Nephron (organoid): ENCODE measurements around the gene COQ10A.

Source experiments
- H3K27ac Mint-ChIP-seq, 3 experiments: 2 replicates each; pipeline ENCODE4 v1.8.0; 2020; ENCODE audit warnings: mixed read lengths in 3 of 3, mild to moderate bottlenecking in 2 of 3, moderate library complexity in 1 of 3
- H3K27me3 Mint-ChIP-seq: 2 replicates; pipeline ENCODE4 v1.8.0; 2021; ENCODE audit warnings: low read depth, mild to moderate bottlenecking, moderate library complexity, mixed read lengths
- H3K36me3 Mint-ChIP-seq: 2 replicates; pipeline ENCODE4 v1.8.0; 2020; ENCODE audit warnings: low read depth, mixed read lengths
- H3K4me1 Mint-ChIP-seq: 2 replicates; pipeline ENCODE4 v1.8.0; 2020; ENCODE audit warnings: mixed read lengths
- H3K4me3 Mint-ChIP-seq, 3 experiments: 2 replicates each; pipeline ENCODE4 v1.8.0; 2020; ENCODE audit warnings: mild to moderate bottlenecking in 3 of 3, mixed read lengths in 3 of 3, moderate library complexity in 2 of 3
- H3K9me3 Mint-ChIP-seq: 2 replicates; pipeline ENCODE4 v1.8.0; 2020; ENCODE audit warnings: mixed read lengths
- TF ChIP-seq, protein P1 (sequence below), 3 experiments: fragments of 200-600 bp; sonication (generic); IDR thresholded peaks; one replicate each; pipeline ENCODE4 v1.5.0; 2021; ENCODE audit warnings: antibody characterized with exemption in 3 of 3; ENCODE audit not compliant: unreplicated experiment in 3 of 3

Gene COQ10A

DNA sequence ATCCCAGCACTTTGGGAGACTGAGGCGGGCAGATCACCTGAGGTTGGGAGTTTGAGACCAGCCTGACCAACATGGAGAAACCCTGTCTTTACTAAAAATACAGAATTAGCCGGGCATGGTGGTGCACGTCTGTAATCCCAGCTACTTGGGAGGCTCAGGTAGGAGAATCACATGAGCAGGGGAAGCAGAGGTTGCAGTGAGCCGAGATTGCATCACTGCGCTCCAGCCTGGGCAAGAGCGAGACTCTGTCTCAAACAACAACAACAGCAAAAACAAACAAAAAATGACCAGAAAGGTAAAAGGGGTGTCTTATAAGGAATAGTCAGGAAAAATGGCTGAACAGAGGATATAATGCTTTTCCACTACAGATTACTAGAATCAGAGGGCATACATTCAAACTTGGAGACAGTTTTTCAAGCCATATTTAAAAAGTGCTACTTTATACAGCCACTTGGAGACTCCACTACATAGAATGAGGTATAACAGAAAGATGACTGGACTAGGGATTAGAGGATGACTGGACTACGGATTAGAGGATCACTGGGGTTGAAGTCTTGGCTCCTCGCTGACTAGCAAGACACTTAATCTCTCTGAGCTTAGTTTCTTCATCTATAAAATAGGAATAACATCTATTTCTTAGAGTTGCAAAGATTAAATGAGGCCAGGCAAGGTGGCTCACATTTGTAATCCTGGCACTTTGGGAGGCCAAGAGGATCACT is 38.3 kb downstream of the COQ10A start:
- H3K27me3 Mint-ChIP-seq = no peaks in the 10 kb centered on the region
- no peak overlapping the region for H3K4me3 Mint-ChIP-seq
- H3K9me3 Mint-ChIP-seq = no peaks in the 10 kb centered on the region
- TF ChIP-seq, protein P1, sequence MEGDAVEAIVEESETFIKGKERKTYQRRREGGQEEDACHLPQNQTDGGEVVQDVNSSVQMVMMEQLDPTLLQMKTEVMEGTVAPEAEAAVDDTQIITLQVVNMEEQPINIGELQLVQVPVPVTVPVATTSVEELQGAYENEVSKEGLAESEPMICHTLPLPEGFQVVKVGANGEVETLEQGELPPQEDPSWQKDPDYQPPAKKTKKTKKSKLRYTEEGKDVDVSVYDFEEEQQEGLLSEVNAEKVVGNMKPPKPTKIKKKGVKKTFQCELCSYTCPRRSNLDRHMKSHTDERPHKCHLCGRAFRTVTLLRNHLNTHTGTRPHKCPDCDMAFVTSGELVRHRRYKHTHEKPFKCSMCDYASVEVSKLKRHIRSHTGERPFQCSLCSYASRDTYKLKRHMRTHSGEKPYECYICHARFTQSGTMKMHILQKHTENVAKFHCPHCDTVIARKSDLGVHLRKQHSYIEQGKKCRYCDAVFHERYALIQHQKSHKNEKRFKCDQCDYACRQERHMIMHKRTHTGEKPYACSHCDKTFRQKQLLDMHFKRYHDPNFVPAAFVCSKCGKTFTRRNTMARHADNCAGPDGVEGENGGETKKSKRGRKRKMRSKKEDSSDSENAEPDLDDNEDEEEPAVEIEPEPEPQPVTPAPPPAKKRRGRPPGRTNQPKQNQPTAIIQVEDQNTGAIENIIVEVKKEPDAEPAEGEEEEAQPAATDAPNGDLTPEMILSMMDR (IDR thresholded peaks at IDR 0.05; ENCODE audit: unreplicated experiment in 3 of 3) = no peak
- peaks cover 31% of the 10 kb centered on the region for H3K36me3 Mint-ChIP-seq
- peaks cover 20% of the 10 kb centered on the region for H3K4me1 Mint-ChIP-seq
- no peak overlapping the region for H3K27ac Mint-ChIP-seq

DNA sequence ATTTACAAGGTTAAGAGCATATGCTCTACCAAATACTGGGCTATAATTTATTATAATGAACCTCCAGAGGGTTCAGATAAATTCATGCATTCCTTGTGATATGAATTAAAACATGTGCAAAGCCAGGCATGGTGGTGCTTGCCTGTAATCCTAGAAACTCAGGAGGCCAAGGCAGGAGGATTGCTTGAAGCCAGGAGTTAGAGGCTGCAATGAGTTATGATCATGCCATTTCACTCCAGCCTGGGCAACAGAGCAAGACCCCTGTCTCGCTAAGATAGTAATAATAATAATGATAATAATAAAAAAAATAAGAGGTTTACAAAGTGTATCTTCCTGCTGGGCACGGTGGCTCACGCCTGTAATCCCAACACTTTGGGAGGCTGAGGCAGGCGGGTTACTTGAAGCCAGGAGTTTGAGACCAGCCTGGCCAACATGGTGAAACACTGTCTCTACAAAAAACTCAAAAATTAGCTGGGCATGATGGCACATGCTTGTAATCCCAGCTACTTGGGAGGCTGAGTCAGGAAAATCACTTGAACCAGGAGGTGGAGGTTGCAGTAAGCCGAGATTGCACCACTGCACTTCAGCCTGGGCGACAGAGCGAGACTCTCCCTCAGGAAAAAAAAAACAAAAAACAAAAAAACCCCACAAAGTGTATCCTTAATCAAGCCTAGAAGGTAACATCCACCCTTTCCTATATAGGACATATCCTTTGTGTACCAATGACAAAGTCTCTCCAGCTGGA is 40.7 kb downstream of the COQ10A start:
- TF ChIP-seq, protein P1 (IDR thresholded peaks at IDR 0.05; ENCODE audit: unreplicated experiment in 3 of 3) = no peak
- H3K4me3 Mint-ChIP-seq = no peak overlapping the region
- no peaks in the 10 kb centered on the region for H3K27me3 Mint-ChIP-seq
- peaks cover 1% of the 10 kb centered on the region for H3K4me1 Mint-ChIP-seq
- no peaks in the 10 kb centered on the region for H3K9me3 Mint-ChIP-seq
- peaks cover 42% of the 10 kb centered on the region for H3K36me3 Mint-ChIP-seq
- H3K27ac Mint-ChIP-seq = no peak overlapping the region

DNA sequence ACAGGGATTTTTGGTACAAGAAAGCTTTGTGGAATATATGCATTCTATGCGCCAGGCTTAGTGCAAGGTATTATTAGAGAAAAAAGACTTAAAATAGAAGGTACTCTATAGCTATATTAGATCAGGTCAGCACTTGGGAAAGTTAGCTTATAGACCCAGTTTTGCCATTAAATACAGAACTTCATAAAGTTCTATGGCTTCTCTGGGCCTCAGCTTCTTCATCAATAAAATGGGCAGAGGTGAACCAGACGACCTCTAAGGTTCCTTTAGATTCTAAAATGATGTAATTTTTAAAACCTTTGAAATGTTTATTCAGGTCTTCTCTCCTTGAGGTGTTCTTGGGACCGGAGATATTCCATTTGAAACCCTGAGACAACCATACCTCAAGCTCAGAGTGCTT is 42.0 kb downstream of the COQ10A start:
- TF ChIP-seq, protein P1 (IDR thresholded peaks at IDR 0.05; ENCODE audit: unreplicated experiment in 3 of 3) = no peak
- Mint-ChIP-seq H3K27me3 (no peaks in the 10 kb centered on the region), H3K27ac (no peak overlapping the region), H3K36me3 (peaks cover 41% of the 10 kb centered on the region), H3K4me3 (no peak overlapping the region), H3K4me1 (no peaks in the 10 kb centered on the region), H3K9me3 (no peaks in the 10 kb centered on the region)

DNA sequence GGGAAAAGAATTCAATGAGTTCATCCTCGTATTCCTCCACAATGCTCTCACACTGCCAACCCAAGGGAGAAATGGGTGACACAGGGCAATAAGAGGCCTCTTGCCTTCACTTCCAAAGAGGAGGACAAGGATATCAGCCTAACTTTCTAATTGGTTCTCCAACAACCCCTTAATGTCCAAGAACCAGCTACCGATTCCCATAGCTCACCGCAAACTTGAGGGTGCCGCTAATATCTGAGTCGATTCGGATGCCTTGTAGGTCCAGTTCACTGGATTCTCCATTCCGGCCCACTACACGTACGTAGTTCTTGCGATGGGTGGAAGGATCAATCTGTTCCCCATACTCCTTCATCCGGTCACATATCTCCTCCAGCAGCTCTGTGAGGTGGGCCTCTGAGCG is 44.3 kb downstream of the COQ10A start:
- H3K27ac Mint-ChIP-seq = no peak overlapping the region
- TF ChIP-seq, protein P1 (IDR thresholded peaks at IDR 0.05; ENCODE audit: unreplicated experiment in 3 of 3) = no peak
- no peaks in the 10 kb centered on the region for H3K27me3 Mint-ChIP-seq
- peaks cover 37% of the 10 kb centered on the region for H3K36me3 Mint-ChIP-seq
- H3K9me3 Mint-ChIP-seq = no peaks in the 10 kb centered on the region
- H3K4me3 Mint-ChIP-seq = peak overlapping the region in 1 of 3 experiments; percentile 39
- H3K4me1 Mint-ChIP-seq = peaks cover 13% of the 10 kb centered on the region

DNA sequence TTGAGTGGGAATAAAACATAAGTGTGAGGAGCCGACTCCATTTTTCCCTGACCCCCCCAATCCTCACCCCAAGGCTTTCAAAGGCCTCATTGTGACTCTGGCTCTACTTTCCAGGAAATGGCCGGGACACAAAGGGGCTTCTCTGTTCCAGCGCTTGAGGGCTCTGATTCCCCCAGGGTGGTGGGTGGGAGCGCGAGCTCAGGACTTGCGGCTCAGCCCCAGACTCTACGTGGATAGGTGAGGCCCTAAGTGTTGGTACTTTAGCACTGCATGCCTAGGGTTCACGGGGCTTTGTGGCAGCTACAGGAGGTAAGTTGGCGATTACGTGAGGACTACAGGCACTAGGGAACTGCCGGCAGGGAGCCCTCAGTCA is 48.5 kb downstream of the COQ10A start:
- peak overlapping the region; percentile 99 to 100 (median 100) for H3K27ac Mint-ChIP-seq
- H3K27me3 Mint-ChIP-seq = no peaks in the 10 kb centered on the region
- TF ChIP-seq, protein P1 (IDR thresholded peaks at IDR 0.05; ENCODE audit: unreplicated experiment in 3 of 3) = no peak
- peak overlapping the region; percentile 98 to 99 (median 99) for H3K4me3 Mint-ChIP-seq
- peaks cover 29% of the 10 kb centered on the region for H3K36me3 Mint-ChIP-seq
- H3K4me1 Mint-ChIP-seq = peaks cover 15% of the 10 kb centered on the region
- H3K9me3 Mint-ChIP-seq = no peaks in the 10 kb centered on the region
